ENCODE results near the gene MMD2.
"Not testable (repeated sequence)": the region's sequence is repeated elsewhere in the genome, so short reads cannot be mapped to it uniquely, and the experiment has no call there.

The MMD2 gene, protein sequence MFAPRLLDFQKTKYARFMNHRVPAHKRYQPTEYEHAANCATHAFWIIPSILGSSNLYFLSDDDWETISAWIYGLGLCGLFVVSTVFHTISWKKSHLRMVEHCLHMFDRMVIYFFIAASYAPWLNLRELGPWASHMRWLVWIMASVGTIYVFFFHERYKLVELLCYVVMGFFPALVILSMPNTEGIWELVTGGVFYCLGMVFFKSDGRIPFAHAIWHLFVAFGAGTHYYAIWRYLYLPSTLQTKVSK

DNA sequence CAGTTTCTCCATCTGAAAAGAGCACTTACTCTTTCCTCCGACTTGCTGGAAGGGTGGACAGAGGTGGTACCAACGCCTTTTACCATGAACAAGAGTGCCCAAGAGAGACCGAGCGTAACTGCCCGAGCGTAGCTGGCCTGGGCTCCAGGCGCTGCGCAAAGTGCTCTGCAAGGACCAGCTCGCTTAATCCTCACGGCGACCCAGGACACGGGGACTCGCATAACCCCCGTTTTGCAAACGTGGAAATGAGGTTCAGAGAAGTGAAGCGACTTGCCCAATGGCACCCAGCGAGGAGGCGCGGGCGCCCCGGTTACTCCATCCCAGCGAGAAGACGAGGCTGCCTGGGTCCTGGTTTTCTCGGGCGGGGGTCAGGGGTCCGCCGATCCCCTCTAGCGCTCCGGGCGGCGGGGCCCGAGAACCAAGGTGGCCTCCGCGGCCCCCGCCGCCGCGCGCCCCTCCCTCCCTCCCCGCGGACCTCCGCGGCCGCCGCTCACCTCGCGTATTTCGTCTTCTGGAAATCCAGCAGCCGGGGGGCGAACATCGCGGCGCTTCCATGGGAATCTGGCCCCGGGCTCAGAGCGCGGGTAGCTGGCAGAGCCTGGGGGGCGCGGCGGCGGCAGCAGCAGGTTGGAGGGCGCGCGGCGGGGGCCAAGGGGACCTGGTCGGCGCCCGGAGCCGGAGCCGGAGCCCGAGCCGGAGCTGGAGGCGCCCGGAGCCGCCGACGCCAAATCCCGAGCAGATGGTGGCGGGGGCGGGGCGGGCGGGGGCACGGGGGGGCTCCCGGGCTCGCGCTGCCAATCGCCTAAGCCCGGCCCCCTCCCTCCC is at the start of gene MMD2:
MMD2 (minus strand) TSS at position 711 of the 825 bp plus-strand sequence; CDS start at position 541, 170 bp downstream.
- DNase-seq (ENCODE audit: insufficient read length, low spot score): no peak
- FAIRE-seq: no peak

- DNase-seq (ENCODE audit: insufficient read length, low spot score) (no peak), FAIRE-seq (no peak)
These were observed 46.1 kb upstream of the MMD2 start for GRCh38 chr7:5005066-5005465.

DNA sequence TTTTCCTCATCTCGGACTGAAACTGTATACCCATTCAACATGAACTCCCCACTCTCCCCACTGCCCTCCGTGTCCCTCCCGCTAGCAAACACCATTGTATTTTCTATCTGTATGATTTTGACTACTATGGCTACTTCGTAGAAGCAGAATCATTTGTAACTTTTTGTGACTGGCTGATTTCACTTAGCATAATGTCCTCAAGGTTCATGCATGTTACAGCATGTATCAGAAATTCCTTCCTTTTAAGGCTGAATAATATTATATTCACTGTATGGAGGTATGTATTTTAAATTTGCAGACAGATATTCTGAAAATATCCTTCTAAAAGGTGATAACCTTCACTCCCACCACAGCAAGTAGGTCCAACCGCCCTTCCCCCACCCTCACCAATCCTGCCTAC is 42.9 kb upstream of the MMD2 start:
- FAIRE-seq: no peak
- no peak for DNase-seq (ENCODE audit: insufficient read length, low spot score)

GRCh38 chr7:5001003-5001402 is 42.0 kb upstream of the MMD2 start:
- DNase-seq (ENCODE audit: insufficient read length, low spot score) (no peak), FAIRE-seq (no peak)

DNA sequence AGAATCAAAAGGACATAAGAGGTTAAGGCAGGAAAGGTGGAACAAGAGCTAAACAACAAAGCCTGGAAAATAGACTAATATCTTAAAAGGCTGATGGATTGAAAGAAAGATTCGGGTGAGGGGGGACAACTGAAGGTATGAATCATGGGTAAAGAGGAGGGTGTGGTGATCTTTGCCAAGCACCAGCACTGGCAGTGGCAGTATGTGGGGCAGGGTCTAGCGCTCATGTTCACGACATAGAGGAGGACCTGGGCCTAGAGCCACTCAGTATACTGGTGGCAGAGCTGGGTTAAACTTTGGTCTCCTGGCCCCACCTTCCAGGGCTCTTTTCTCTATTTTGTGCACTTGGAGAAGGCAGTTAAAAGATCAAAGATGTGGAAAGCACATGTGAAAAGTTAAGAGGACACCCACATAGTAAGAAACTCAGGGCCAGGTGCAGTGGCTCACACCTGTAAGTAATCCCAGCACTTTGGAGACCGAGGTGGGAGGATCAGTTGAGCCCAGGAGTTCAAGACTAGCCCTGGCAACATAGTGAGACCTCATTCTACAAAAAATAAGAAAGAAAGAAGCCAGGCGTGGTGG is 40.5 kb upstream of the MMD2 start:
- FAIRE-seq (no peak), DNase-seq (ENCODE audit: insufficient read length, low spot score) (no peak)

GRCh38 chr7:4998910-4999309 is 39.9 kb upstream of the MMD2 start:
- DNase-seq (ENCODE audit: insufficient read length, low spot score): no peak
- no peak for FAIRE-seq

- FAIRE-seq (no peak), DNase-seq (ENCODE audit: insufficient read length, low spot score) (no peak)
These were observed 39.3 kb upstream of the MMD2 start for GRCh38 chr7:4998244-4998643.

- FAIRE-seq (no peak), DNase-seq (ENCODE audit: insufficient read length, low spot score) (no peak)
These were observed 37.8 kb upstream of the MMD2 start for GRCh38 chr7:4996696-4997222.

DNA sequence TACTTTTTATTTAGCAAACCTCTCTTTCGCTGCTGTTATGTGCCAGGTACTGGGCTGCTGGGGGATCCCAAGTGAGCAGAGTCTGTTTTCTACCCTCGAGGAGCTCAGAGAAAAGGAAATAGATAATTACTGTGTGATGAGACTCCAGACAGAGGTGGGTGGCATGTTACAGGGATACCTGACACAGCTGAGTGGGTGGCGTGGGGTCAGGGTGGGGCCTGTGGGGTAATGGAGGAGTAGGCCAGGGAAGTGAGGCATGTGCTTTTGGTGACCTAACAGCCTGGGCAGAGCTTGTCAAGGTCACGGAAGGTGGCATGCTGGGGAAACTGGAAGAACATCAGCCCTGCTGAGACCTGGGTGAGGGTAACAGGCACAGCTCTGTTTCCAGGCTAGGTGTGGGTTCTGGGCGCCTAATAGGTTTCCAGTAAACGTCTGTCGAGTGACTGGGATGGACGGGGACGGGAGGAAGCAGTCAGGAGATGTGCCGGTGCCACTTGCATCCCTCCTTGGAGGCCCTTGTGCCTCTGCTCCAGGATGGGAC is 36.5 kb upstream of the MMD2 start:
- no peak for DNase-seq (ENCODE audit: insufficient read length, low spot score)
- FAIRE-seq: no peak

- DNase-seq (ENCODE audit: insufficient read length, low spot score) (no peak), FAIRE-seq (no peak)
These were observed 34.5 kb upstream of the MMD2 start for GRCh38 chr7:4993471-4993870.

GRCh38 chr7:4982741-4983140 is 23.8 kb upstream of the MMD2 start:
- DNase-seq (ENCODE audit: insufficient read length, low spot score): not testable (repeated sequence)
- FAIRE-seq: peak; percentile 70

- not testable (repeated sequence) for DNase-seq (ENCODE audit: insufficient read length, low spot score); FAIRE-seq
These were observed 22.4 kb upstream of the MMD2 start for GRCh38 chr7:4981295-4981890.

DNA sequence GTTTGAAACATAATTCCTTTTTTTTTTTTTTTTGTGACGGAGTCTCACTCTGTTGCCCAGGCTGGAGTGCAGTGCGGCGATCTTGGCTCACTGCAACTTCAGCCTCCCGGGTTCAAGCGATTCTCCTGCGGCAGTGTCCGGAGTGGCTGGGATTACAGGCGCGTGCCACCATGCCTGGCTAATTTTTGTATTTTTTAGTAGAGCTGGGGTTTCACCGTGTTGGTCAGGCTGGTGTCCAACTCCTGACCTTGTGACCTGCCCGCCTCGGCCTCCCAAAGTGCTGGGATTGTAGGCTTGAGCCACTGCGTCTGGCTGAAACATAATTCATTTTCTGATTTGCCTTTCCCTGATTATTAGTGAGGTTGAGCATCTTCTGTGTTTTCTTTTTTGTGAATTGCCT is 16.6 kb upstream of the MMD2 start:
- not testable (repeated sequence) for FAIRE-seq; DNase-seq (ENCODE audit: insufficient read length, low spot score)

GRCh38 chr7:4973728-4974198 is 14.8 kb upstream of the MMD2 start:
- FAIRE-seq (peak; percentile 84), DNase-seq (ENCODE audit: insufficient read length, low spot score) (peak; percentile 76)

DNA sequence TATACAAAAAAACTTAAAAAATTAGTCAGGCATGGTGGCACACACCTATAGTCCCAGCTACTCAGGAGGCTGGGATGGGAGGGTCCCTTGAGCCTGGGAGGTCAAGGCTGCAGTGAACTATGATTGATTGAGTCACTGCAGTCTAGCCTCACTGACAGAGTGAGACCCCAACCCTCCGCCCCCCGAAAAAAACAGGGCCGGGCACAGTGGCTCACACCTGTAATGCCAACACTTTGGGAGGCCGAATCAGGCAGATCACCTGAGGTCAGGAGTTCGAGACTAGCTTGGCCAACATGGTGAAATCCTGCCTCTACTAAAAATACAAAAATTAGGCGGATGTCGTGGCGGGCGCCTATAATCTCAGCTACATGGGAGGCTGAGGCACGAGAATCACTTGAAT is 13.5 kb upstream of the MMD2 start:
- not testable (repeated sequence) for DNase-seq (ENCODE audit: insufficient read length, low spot score); FAIRE-seq

DNA sequence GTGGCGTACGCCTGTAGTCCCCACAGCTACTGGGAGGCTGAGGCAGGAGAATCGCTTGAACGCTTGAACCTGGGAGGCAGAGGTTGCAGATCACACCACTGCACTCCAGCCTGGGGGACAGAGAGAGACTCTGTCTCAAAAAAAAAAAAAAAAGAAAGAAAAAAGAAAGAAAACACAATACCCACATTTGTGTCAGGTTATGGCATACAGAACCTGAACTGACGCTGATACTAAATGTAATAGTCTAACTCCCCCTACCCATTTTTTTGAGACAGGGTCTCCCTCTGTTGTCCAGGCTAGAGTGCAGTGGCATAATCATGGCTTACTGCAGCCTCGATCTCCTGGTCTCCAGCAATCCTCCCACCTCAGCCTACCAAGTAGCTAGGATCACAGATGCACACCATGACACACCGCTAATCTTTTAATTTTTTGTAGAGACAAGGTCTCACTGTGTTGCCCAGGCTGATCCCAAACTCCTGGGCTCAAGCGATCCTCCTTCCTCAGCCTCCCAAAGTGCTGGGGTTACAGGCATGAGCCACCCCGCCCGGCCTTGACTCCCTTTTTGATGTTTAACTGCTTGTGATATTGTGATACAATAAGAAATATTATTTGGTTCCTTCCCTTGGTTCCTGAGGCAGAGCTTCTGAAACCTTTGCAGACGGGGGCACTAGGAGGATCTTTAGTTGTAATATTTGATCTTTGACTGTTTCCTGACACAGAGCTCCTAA is 6.5 kb upstream of the MMD2 start:
- no peak for DNase-seq (ENCODE audit: insufficient read length, low spot score)
- FAIRE-seq: no peak

DNA sequence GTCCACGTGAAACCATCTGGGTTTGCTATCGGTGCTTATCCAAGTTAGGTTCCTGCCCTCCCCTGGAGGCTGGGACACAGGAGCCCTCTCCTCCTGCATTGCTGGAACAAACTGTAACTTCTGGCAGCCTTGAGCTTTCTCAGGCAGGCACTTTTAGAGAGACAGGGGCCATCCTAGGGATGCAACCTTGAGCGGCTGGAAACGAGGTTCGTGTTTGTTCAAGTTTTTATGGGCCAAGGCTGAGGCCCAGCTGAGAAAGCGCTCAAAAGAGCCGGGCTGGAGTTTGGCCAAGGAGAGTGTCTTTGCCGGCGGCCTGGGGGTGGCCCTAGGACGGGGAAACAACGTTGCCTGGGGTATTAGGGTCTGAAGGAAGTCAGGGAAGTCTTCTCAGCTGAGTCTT is 5.5 kb upstream of the MMD2 start:
- no peak for FAIRE-seq

DNA sequence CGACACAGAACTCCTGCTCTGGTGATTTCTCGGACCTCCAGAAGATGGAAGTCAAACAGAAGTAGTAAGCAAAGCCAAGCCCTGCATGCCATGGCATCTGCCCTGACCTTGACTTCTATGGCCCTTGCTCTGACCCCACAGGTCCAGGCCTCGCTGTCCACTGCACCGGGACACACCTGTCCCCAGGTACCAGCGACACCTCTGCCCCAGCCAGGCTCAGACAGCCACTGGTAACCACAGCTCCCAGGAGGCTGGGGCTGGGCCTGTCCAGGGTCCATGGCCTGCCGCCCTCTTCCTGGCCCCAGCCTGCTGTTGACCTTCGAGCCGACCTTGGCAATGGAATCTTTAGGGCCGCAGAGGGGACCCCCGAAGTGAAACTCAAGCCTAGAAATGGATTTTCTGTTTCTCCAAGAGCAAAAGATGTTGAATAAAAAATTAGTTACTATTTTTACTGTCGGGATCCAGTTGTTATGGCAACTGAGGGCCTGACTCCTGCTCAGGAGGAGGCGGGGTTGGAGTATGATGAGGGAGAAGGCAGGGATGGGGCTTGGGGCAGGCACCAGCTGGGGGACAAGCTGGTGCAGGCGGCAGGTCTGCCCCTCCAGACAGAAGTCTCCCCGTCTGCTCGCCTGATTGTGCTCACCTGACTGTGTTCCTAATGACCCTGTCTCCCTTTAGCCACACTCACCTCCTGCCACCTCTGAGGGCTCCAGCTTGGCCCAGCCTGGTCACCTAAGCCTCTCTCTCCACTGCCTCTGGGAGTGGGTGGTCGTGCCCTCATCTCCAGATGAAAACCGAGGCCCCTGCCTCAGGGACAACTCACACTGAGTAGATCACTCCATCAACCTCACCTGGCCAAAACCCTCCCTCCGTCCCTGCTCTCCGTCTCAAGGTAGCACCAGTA is 4.1 kb upstream of the MMD2 start:
- FAIRE-seq (no peak), DNase-seq (ENCODE audit: insufficient read length, low spot score) (no peak)

More for the DNA sequence above, 5.5 kb upstream of the MMD2 start:
- DNase-seq (ENCODE audit: insufficient read length, low spot score): no peak

- DNase-seq (ENCODE audit: insufficient read length, low spot score) (no peak), FAIRE-seq (no peak)
These were observed 1.4 kb upstream of the MMD2 start for GRCh38 chr7:4960363-4960762.

All from GM19239 (cell line).